Fibroblast of mammary gland (primary cell): ENCODE results near the gene IL1B.

Experiments
- DNase-seq: peaks from one replicate; pipeline ENCODE4 v3.0.0-alpha.2; 2010; ENCODE audit warnings: low read depth
- H3K4me3 ChIP-seq: 2 replicates; pipeline ENCODE4 v1.5.1; 2011; ENCODE audit warnings: low read depth, mild to moderate bottlenecking, low read length, moderate library complexity; ENCODE audit not compliant: control insufficient read depth
- CTCF ChIP-seq: conservative IDR thresholded peaks from 2 replicates; pipeline ENCODE4 v1.5.1; 2011; ENCODE audit warnings: low read depth, low read length, inconsistent platforms; ENCODE audit not compliant: control insufficient read depth, insufficient read depth

Gene IL1B

DNA sequence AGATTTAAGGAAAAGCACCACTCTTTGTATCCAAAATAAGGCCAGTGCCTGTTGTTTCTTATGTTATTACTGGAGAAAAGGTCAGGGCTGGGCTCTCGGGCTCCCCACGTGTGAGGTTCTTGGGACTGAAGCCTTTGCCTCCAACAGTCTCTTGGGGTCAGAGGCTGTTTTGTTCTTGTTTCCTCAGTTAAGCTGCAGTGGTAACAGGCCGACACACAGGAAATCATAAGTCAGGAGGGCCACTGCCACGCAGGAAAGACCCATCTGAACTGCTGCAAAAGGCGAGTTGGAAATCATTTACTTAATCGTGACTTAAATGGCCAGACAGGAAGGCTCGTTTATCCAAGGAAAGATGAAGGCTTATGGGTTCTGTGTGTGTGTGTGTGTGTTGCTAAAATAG lies 44.1 kb upstream of the IL1B start:
- DNase-seq, result peak; percentile 26
- no peak for TF ChIP-seq CTCF
- no peak overlapping the region for H3K4me3 ChIP-seq

GRCh38 chr2:112880091-112880531 lies 43.5 kb upstream of the IL1B start:
- peak; percentile 73 for DNase-seq
- no peak for TF ChIP-seq CTCF
- no peak overlapping the region for H3K4me3 ChIP-seq

GRCh38 chr2:112879491-112880041 lies 43.0 kb upstream of the IL1B start:
- no peak for DNase-seq
- TF ChIP-seq CTCF, result no peak
- no peak overlapping the region for H3K4me3 ChIP-seq

DNA sequence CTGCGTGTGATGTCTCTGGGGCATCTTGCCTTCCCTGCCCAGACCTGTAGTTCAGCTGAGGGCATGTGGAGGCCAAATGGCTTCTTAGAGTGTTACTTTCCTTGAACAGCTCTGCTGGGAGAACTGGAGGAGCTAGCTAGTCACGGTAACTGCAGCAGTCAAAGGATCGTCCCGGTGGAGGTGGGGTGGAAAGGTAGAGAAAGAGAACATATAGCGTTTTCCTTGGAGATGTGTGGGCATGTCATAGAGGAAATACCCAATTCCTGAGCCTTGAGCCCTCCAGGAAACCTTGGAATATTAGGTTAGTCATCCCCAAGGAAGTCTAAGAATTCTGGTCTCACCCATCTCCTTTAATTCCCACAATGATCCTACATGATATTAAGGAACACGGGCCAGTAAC lies 40.8 kb upstream of the IL1B start:
- TF ChIP-seq CTCF, result no peak
- DNase-seq, result peak; percentile 12
- H3K4me3 ChIP-seq, result no peak overlapping the region

DNA sequence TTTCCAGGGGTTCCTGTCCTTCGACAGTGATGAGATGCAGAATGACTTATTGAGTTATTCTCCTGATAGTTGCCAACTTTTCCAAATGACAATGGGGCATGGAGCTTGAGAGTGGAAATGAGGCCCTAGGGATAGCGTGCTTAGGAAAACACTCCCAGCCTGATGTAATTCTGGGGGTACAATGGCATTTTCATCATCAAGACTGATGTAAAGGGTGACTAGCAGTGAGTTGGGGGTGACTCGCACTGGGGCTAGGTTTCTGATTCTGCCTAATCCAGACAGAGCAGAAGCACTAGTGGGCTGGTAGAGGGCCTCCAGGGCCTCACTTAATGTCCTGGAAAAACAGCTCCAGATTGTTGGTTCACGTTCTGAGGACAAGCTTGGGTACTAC lies 40.4 kb upstream of the IL1B start:
- H3K4me3 ChIP-seq, result no peak overlapping the region
- peak; percentile 41 for DNase-seq
- no peak for TF ChIP-seq CTCF

DNA sequence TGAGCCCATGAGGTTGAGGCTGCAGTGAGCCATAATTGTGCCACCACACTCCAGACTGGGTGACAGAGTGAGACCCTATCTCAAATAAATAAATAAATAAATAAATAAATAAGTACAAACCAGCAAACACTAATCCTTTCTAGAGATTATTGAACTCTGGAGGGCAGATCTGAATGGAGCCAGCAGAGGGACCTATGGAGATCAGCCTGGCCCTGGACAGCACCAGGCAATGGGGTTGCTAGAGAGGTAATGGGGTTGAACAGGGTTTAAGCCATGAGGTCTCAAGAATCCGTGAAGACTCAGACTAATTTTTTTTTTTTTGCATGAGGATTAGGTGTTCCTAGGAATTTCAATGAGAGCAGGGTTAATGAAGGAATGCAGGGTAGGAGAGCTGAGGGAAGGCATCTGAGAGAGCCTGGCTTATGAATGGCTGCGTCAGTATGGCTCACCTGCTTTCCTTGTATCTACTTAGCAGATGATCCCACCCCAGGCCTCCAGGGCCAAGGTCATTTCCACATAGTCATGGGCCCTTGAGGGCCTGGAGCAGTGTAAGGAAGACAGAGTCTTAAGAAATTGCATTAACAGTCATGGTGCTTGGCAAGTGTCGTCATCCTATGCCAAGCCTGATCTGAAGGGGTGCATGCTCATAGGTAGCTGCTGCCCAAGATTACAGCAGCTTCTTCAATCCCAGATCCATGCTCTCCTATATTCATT lies 39.8 kb upstream of the IL1B start:
- no peak for DNase-seq
- no peak overlapping the region for H3K4me3 ChIP-seq
- TF ChIP-seq CTCF, result no peak
